Liver (tissue), 9 donors: ENCODE measurements around the gene NIPAL4. TPM values are rescaled to one million over a fixed set of nuclear protein-coding genes. Genes with fewer than 3 reads are reported as not detected.
"Not testable (repeated sequence)": the region's sequence is repeated elsewhere in the genome, so short reads cannot be mapped to it uniquely, and the experiment has no call there.

Experiments
- DNase-seq: peaks from one replicate; pipeline ENCODE4 v3.0.0-alpha.2; 2017; ENCODE audit warnings: low spot score
- H3K27ac ChIP-seq, 2 donors: one replicate each; pipeline ENCODE4 v1.7.0; 2013; ENCODE audit warnings: inconsistent platforms in 2 of 2, low read length in 2 of 2, control low read depth in 1 of 2, low read depth in 1 of 2, mild to moderate bottlenecking in 1 of 2
- H3K27me3 ChIP-seq, 4 donors: one replicate each; pipeline versions ENCODE4 v1.6.1 to v1.7.0; 2013; ENCODE audit warnings: low read length in 3 of 4, inconsistent platforms in 1 of 4, mild to moderate bottlenecking in 1 of 4, moderate library complexity in 1 of 4; ENCODE audit not compliant: control insufficient read depth in 4 of 4, insufficient read depth in 4 of 4
- H3K36me3 ChIP-seq, 4 donors: one replicate each; pipeline versions ENCODE4 v1.6.1 to v1.7.0; 2013; ENCODE audit warnings: low read length in 3 of 4, mild to moderate bottlenecking in 3 of 4, low read depth in 1 of 4, moderate library complexity in 1 of 4; ENCODE audit not compliant: control insufficient read depth in 4 of 4, insufficient read depth in 3 of 4
- H3K4me1 ChIP-seq, 4 donors: one replicate each; pipeline versions ENCODE4 v1.6.1 to v1.7.0; 2013; ENCODE audit warnings: low read length in 3 of 4, mild to moderate bottlenecking in 3 of 4, moderate library complexity in 1 of 4; ENCODE audit not compliant: control insufficient read depth in 4 of 4, insufficient read depth in 4 of 4
- H3K4me3 ChIP-seq, 3 donors: one replicate each; pipeline versions ENCODE4 v1.6.1 to v1.7.0; 2013; ENCODE audit warnings: low read length in 3 of 3, control low read depth in 1 of 3, low read depth in 1 of 3, mild to moderate bottlenecking in 1 of 3
- H3K9ac ChIP-seq, 2 donors: one replicate each; pipeline ENCODE4 v1.7.0; 2013; ENCODE audit warnings: low read length in 2 of 2, mild to moderate bottlenecking in 2 of 2, moderate library complexity in 2 of 2, control low read depth in 1 of 2, low read depth in 1 of 2
- H3K9me3 ChIP-seq, 4 donors: one replicate each; pipeline versions ENCODE4 v1.6.1 to v1.7.0; 2013; ENCODE audit warnings: low read length in 3 of 4; ENCODE audit not compliant: control insufficient read depth in 4 of 4
- ATF3 ChIP-seq: IDR thresholded peaks from 2 replicates; pipeline ENCODE4 v1.6.1; 2016; ENCODE audit warnings: antibody characterized with exemption
- CTCF ChIP-seq: fragments of 150-350 bp; IDR thresholded peaks from 2 replicates; pipeline ENCODE4 v1.5.1; 2017; ENCODE audit warnings: improper control_type of control experiment, low read depth, low read length; ENCODE audit not compliant: missing input control
- FOXA1 ChIP-seq: IDR thresholded peaks from 2 replicates; pipeline ENCODE4 v1.6.1; 2016; ENCODE audit warnings: antibody characterized with exemption
- FOXA2 ChIP-seq: IDR thresholded peaks from 2 replicates; pipeline ENCODE4 v1.6.1; 2016; ENCODE audit warnings: antibody characterized with exemption
- GABPA ChIP-seq, 2 donors: IDR thresholded peaks in 1 of 2; conservative IDR thresholded peaks in 1 of 2; 2 replicates each; pipeline ENCODE4 v1.6.1; 2016; ENCODE audit warnings: antibody characterized with exemption in 2 of 2, mild to moderate bottlenecking in 1 of 2, moderate library complexity in 1 of 2
- HNF4A ChIP-seq, 2 donors: conservative IDR thresholded peaks; 2 replicates each; pipeline ENCODE4 v1.6.1; 2016; ENCODE audit warnings: antibody characterized with exemption in 2 of 2, mild to moderate bottlenecking in 2 of 2
- JUND ChIP-seq, 2 donors: IDR thresholded peaks; 2 replicates each; pipeline ENCODE4 v1.6.1; 2016; ENCODE audit warnings: antibody characterized with exemption in 2 of 2
- RAD21 ChIP-seq, 2 donors: IDR thresholded peaks; 2 replicates each; pipeline ENCODE4 v1.6.1; 2016; ENCODE audit warnings: antibody characterized with exemption in 2 of 2, mild to moderate bottlenecking in 2 of 2
- REST ChIP-seq: IDR thresholded peaks from 2 replicates; pipeline ENCODE4 v1.6.1; 2016; ENCODE audit warnings: antibody characterized with exemption, mild to moderate bottlenecking
- RXRA ChIP-seq, 2 donors: IDR thresholded peaks; 2 replicates each; pipeline ENCODE4 v1.6.1; 2017 to 2018; ENCODE audit warnings: antibody characterized with exemption in 2 of 2, mild to moderate bottlenecking in 1 of 2
- SP1 ChIP-seq: IDR thresholded peaks from 2 replicates; pipeline ENCODE4 v1.6.1; 2018; ENCODE audit warnings: antibody characterized with exemption, mild to moderate bottlenecking
- TAF1 ChIP-seq: conservative IDR thresholded peaks from 2 replicates; pipeline ENCODE4 v1.6.1; 2016; ENCODE audit warnings: antibody characterized with exemption, mild to moderate bottlenecking
- YY1 ChIP-seq: IDR thresholded peaks from 2 replicates; pipeline ENCODE4 v1.6.1; 2016; ENCODE audit warnings: antibody characterized with exemption, mild to moderate bottlenecking
- ZBTB33 ChIP-seq: IDR thresholded peaks from 2 replicates; pipeline ENCODE4 v1.6.1; 2016; ENCODE audit warnings: antibody characterized with exemption
- WGBS: extraction: QIAGEN DNeasy Blood & Tissue Kit; methylation state at CpG from one replicate; pipeline ENCODE4 v1.1.7; 2013; 5-methylcytosine and 5-hydroxymethylcytosine counted together
- polyA plus RNA-seq, 2 donors: library from polyadenylated mRNA; stranded (reverse) in 1 of 2; unstranded in 1 of 2; fragments of 200-250 nt in 1 of 2; fragments of >200 nt in 1 of 2; fragmentation: Nextera tagmentation in 1 of 2; extraction: Ambion mirVana in 1 of 2; gene quantifications; one replicate each; pipeline versions ENCODE4 v1.2.1 to v1.2.3, GENCODE V29; 2013 to 2015
- total RNA-seq, 2 donors: library from RNA; depleted of rRNA; stranded (reverse); fragments of >200 nt; gene quantifications; one replicate each; pipeline ENCODE4 v1.2.3, GENCODE V29; 2014
- donor health status: healthy.
- donor health status: healthy.
- donor health status: healthy.
- donor health status: healthy.
- donor health status: healthy.

The NIPAL4 gene
- total and polyA plus RNA-seq, 4 donors = not detected

- peaks cover 12 to 52% (median 48%) of the 10 kb centered on the region in 4 donors for H3K4me1 ChIP-seq
- H3K27me3 ChIP-seq = no peaks in the 10 kb centered on the region
- H3K9ac ChIP-seq = no peak overlapping the region
- no peak for DNase-seq
- peaks cover 0 to 2% (median 0%) of the 10 kb centered on the region in 4 donors for H3K36me3 ChIP-seq
- no peaks in the 10 kb centered on the region for H3K9me3 ChIP-seq
- no peak overlapping the region for H3K27ac ChIP-seq
- no peak for TF ChIP-seq RXRA (IDR thresholded peaks at IDR 0.05)
- 88% methylated on average over 4 of the region's 4 CpGs for WGBS
- H3K4me3 ChIP-seq = no peak overlapping the region
Measured at GRCh38 chr5:157481265-157481664, 21.3 kb downstream of the NIPAL4 start.

DNA sequence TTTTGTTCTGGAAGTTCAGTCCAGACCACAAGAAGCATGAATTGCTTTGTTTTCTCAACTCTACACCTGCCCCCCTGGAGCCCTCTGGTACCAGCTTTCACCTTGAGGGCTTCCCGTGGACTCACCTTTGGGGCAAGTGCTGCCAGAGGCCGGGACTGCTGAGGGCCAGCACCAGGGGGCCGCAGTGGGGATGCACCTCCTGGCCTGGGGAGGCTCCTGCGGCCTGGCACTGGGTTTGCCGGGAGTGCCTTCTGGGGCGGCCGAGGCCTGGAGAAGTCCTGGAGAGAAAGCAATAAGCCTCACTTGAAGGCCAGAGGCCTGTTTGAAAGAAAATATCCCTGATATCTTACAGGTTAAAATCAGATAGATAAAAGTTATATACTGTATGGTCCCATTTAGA lies 21.7 kb downstream of the NIPAL4 start:
- no peak for DNase-seq
- no peak overlapping the region for H3K27ac ChIP-seq
- H3K9me3 ChIP-seq = no peaks in the 10 kb centered on the region
- no peaks in the 10 kb centered on the region for H3K27me3 ChIP-seq
- peaks cover 0 to 2% (median 0%) of the 10 kb centered on the region in 4 donors for H3K36me3 ChIP-seq
- peaks cover 12 to 52% (median 48%) of the 10 kb centered on the region in 4 donors for H3K4me1 ChIP-seq
- no peak overlapping the region for H3K9ac ChIP-seq
- no peak overlapping the region for H3K4me3 ChIP-seq
- TF ChIP-seq GABPA (IDR thresholded peaks at IDR 0.05 in 1 of 2, conservative IDR thresholded peaks at IDR 0.05 in 1 of 2) (no peak), FOXA2 (no peak), ZBTB33 (no peak), RXRA (IDR thresholded peaks at IDR 0.05) (no peak), RAD21 (IDR thresholded peaks at IDR 0.05) (no peak), YY1 (no peak), HNF4A (conservative IDR thresholded peaks at IDR 0.05) (no peak), ATF3 (no peak), FOXA1 (no peak), CTCF (no peak), TAF1 (no peak), SP1 (no peak), JUND (IDR thresholded peaks at IDR 0.05) (no peak), REST (no peak)
- 97% methylated on average over 7 of the region's 7 CpGs for WGBS

DNA sequence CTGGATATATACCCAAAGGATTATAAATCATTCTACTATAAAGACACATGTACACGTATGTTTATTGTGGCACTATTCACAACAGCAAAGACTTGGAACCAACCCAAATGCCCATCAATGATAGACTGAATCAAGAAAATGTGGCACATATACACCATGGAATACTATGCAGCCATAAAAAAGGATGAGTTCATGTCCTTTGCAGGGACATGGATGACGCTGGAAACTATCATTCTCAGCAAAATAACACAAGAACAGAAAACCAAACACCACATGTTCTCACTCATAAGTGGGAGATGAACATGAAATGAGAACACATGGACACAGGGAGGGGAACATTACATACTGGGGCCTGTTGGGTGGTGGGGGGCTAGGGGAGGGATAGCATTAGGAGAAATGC lies 22.7 kb downstream of the NIPAL4 start:
- not testable (repeated sequence) for H3K9ac ChIP-seq, H3K27me3 ChIP-seq, H3K36me3 ChIP-seq, H3K4me3 ChIP-seq, H3K9me3 ChIP-seq, H3K27ac ChIP-seq, DNase-seq
- 91% methylated on average over 2 of the region's 2 CpGs for WGBS
- peaks cover 10 to 46% (median 43%) of the 10 kb centered on the region in 4 donors for H3K4me1 ChIP-seq
